HG03342 (cell line): ENCODE measurements around the gene AGAP1.

Experiments
- ATAC-seq: cut with Tn5 transposase; IDR thresholded peaks from one replicate; pipeline ENCODE4 v1.9.1; 2021; ENCODE audit warnings: mild to moderate bottlenecking, moderate library complexity; ENCODE audit not compliant: unreplicated experiment

AGAP1 gene

GRCh38 chr2:236102971-236103370 lies 609.1 kb downstream of the AGAP1 start:
- no peak for ATAC-seq

GRCh38 chr2:236103981-236104380 lies 610.1 kb downstream of the AGAP1 start:
- ATAC-seq = no peak

- ATAC-seq = no peak
These were observed 612.2 kb downstream of the AGAP1 start for GRCh38 chr2:236105955-236106607.

GRCh38 chr2:236106761-236107160 lies 612.9 kb downstream of the AGAP1 start:
- ATAC-seq = no peak

- ATAC-seq = no peak
These were observed 613.7 kb downstream of the AGAP1 start for GRCh38 chr2:236107536-236107935.

- ATAC-seq = no peak
These were observed 614.2 kb downstream of the AGAP1 start for GRCh38 chr2:236107942-236108625.

GRCh38 chr2:236109061-236109460 lies 615.2 kb downstream of the AGAP1 start:
- no peak for ATAC-seq

- no peak for ATAC-seq
These were observed 615.6 kb downstream of the AGAP1 start for GRCh38 chr2:236109473-236109872.

GRCh38 chr2:236112466-236112865 lies 618.6 kb downstream of the AGAP1 start:
- no peak for ATAC-seq

- ATAC-seq = no peak
These were observed 619.6 kb downstream of the AGAP1 start for GRCh38 chr2:236113425-236113824.

- no peak for ATAC-seq
These were observed 620.1 kb downstream of the AGAP1 start for GRCh38 chr2:236113948-236114347.

GRCh38 chr2:236114959-236115358 lies 621.1 kb downstream of the AGAP1 start:
- no peak for ATAC-seq

- ATAC-seq = no peak
These were observed 623.6 kb downstream of the AGAP1 start for GRCh38 chr2:236117401-236117800.

GRCh38 chr2:236117861-236118269 lies 624.0 kb downstream of the AGAP1 start:
- ATAC-seq = no peak

- no peak for ATAC-seq
These were observed 625.2 kb downstream of the AGAP1 start for GRCh38 chr2:236119003-236119402.

GRCh38 chr2:236119476-236119875 lies 625.6 kb downstream of the AGAP1 start:
- ATAC-seq = no peak

GRCh38 chr2:236120141-236120601 lies 626.3 kb downstream of the AGAP1 start:
- ATAC-seq = no peak

GRCh38 chr2:236120829-236121228 lies 627.0 kb downstream of the AGAP1 start:
- ATAC-seq = no peak

- no peak for ATAC-seq
These were observed 627.7 kb downstream of the AGAP1 start for GRCh38 chr2:236121546-236121945.

GRCh38 chr2:236122236-236122635 lies 628.4 kb downstream of the AGAP1 start:
- ATAC-seq = no peak

GRCh38 chr2:236123716-236124115 lies 629.9 kb downstream of the AGAP1 start:
- ATAC-seq = no peak

- ATAC-seq = no peak
These were observed 630.5 kb downstream of the AGAP1 start for GRCh38 chr2:236124182-236124893.
